ENCODE measurements around the gene MAGEA10.

GRCh38 chrX:152117305-152117704 lies 21.1 kb downstream of the MAGEA10 start:
- TF ChIP-seq YY1 (IDR thresholded peaks at IDR 0.05) (no peak), CTCF (IDR thresholded peaks at IDR 0.05; ENCODE audit: low read depth, low read length, missing input control) (no peak), RXRA (IDR thresholded peaks at IDR 0.05) (no peak), JUND (IDR thresholded peaks at IDR 0.05) (no peak), GABPA (IDR thresholded peaks at IDR 0.05 in 1 of 2, conservative IDR thresholded peaks at IDR 0.05 in 1 of 2) (no peak), TAF1 (conservative IDR thresholded peaks at IDR 0.05) (no peak), REST (IDR thresholded peaks at IDR 0.05) (no peak), HNF4A (conservative IDR thresholded peaks at IDR 0.05) (no peak)
- TF ChIP-seq, protein P1, sequence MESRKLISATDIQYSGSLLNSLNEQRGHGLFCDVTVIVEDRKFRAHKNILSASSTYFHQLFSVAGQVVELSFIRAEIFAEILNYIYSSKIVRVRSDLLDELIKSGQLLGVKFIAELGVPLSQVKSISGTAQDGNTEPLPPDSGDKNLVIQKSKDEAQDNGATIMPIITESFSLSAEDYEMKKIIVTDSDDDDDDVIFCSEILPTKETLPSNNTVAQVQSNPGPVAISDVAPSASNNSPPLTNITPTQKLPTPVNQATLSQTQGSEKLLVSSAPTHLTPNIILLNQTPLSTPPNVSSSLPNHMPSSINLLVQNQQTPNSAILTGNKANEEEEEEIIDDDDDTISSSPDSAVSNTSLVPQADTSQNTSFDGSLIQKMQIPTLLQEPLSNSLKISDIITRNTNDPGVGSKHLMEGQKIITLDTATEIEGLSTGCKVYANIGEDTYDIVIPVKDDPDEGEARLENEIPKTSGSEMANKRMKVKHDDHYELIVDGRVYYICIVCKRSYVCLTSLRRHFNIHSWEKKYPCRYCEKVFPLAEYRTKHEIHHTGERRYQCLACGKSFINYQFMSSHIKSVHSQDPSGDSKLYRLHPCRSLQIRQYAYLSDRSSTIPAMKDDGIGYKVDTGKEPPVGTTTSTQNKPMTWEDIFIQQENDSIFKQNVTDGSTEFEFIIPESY (IDR thresholded peaks at IDR 0.05): no peak
- TF ChIP-seq, protein P2, sequence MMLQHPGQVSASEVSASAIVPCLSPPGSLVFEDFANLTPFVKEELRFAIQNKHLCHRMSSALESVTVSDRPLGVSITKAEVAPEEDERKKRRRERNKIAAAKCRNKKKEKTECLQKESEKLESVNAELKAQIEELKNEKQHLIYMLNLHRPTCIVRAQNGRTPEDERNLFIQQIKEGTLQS (IDR thresholded peaks at IDR 0.05): no peak
- TF ChIP-seq, protein P3, sequence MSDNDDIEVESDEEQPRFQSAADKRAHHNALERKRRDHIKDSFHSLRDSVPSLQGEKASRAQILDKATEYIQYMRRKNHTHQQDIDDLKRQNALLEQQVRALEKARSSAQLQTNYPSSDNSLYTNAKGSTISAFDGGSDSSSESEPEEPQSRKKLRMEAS (IDR thresholded peaks at IDR 0.05): no peak

Measured in liver (tissue), 3 donors.